ENCODE data around the gene A2ML1.

DNA sequence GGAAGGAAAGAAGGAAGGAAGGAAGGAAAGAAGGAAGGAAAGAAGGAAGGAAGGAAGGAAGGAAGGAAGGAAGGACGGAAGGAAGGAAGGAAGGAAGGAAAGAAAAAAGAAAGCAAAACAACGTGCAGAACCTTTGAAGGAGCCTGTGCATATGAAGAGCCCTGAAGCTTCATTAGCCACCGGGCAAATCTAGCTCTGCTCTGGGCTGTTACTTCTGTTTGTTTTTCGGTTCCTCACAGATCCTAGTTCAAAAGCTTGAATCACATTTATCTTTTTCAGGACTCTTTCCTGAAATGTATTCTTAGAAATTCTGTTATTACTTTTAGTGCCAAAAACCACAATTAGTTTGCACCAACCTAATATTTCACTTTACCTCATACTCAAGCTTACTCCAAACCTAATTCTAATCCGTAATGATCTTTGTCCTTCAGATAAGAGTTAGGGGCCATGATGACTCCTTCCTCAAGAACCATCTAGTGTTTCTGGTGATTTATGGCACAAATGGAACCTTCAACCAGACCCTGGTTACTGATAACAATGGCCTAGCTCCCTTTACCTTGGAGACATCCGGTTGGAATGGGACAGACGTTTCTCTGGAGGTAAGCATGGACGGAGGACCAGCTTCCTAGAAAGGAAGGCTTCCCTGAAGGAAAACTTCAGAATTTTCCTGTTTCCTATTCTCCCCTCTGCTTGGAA lies 18.7 kb downstream of the A2ML1 start:
- TF ChIP-seq, protein P1, sequence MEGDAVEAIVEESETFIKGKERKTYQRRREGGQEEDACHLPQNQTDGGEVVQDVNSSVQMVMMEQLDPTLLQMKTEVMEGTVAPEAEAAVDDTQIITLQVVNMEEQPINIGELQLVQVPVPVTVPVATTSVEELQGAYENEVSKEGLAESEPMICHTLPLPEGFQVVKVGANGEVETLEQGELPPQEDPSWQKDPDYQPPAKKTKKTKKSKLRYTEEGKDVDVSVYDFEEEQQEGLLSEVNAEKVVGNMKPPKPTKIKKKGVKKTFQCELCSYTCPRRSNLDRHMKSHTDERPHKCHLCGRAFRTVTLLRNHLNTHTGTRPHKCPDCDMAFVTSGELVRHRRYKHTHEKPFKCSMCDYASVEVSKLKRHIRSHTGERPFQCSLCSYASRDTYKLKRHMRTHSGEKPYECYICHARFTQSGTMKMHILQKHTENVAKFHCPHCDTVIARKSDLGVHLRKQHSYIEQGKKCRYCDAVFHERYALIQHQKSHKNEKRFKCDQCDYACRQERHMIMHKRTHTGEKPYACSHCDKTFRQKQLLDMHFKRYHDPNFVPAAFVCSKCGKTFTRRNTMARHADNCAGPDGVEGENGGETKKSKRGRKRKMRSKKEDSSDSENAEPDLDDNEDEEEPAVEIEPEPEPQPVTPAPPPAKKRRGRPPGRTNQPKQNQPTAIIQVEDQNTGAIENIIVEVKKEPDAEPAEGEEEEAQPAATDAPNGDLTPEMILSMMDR (IDR thresholded peaks at IDR 0.05) = no peak
- no peak for TF ChIP-seq POLR2AphosphoS5 (IDR thresholded peaks at IDR 0.05)
- no peak for TF ChIP-seq POLR2A (IDR thresholded peaks at IDR 0.05)
